Vagina (tissue), 2 donors: ENCODE measurements around the gene CNST.

Experiments used
- CTCF ChIP-seq, 3 experiments: fragments of 450-650 bp in 2 of 3; fragments of 200-600 bp in 1 of 3; sonication (generic) in 1 of 3; IDR thresholded peaks; one replicate each; pipeline ENCODE4 v1.5.1; 2017 to 2019; ENCODE audit warnings: antibody characterized with exemption in 3 of 3, mild to moderate bottlenecking in 2 of 3, moderate library complexity in 2 of 3
- POLR2A ChIP-seq, 2 donors: fragments of 450-650 bp; IDR thresholded peaks; one replicate each; pipeline ENCODE4 v1.6.1; 2017; ENCODE audit warnings: antibody characterized with exemption in 2 of 2, mild to moderate bottlenecking in 2 of 2, moderate library complexity in 2 of 2

- TF ChIP-seq CTCF (IDR thresholded peaks at IDR 0.05) (no peak), POLR2A (IDR thresholded peaks at IDR 0.05) (no peak)
Measured at GRCh38 chr1:246597340-246597739, 31.1 kb downstream of the CNST start.
